ENCODE measurements around the gene ANKRD39. TPM values are rescaled to one million over a fixed set of nuclear protein-coding genes. Genes with fewer than 3 reads are reported as not detected.

The ANKRD39 gene
- total and polyA plus RNA-seq, 2 of the 8 experiments (the other 6 are each of a cell fraction or from before 2014, with no cell fraction given): 18.5 to 21.3 TPM

GRCh38 chr2:96869281-96869821 lies 11.5 kb upstream of the ANKRD39 start:
- Histone ChIP-seq H3K56ac (replicated peaks; ENCODE audit: insufficient read length, low read depth, low read length) (no peak overlapping the region), H2BK120ac (replicated peaks; ENCODE audit: low read depth, low read length) (no peak overlapping the region), H3K36me3 (ENCODE audit: control insufficient read depth in 2 of 4, insufficient read depth in 4 of 4, low read length in 3 of 4) (peaks cover 20 to 32% (median 24%) of the 10 kb centered on the region in 4 experiments), H2BK15ac (ENCODE audit: low read length) (no peak overlapping the region), H3K4me1 (replicated peaks in 1 of 4; ENCODE audit: control insufficient read depth in 3 of 4, insufficient read depth in 4 of 4, low read length in 3 of 4) (peaks cover 11 to 33% (median 20%) of the 10 kb centered on the region in 4 experiments), H2BK5ac (ENCODE audit: low read depth, low read length) (peak overlapping the region; percentile 85; the same call in 1 of the 2 replicates), H4K5ac (ENCODE audit: insufficient read length, low read depth, low read length) (peak overlapping the region; percentile 80), H3K4me3 (ENCODE audit: extremely low read depth in 1 of 4, insufficient read depth in 2 of 4, low read depth in 3 of 4, low read length in 4 of 4) (peak overlapping the region; percentile 76 to 86 (median 80)), H3K23me2 (ENCODE audit: low read depth, low read length) (peaks cover 14% of the 10 kb centered on the region), H3K79me1 (ENCODE audit: low read depth, low read length) (peaks cover 15% of the 10 kb centered on the region), H2AK5ac (ENCODE audit: low read depth, low read length) (no peak overlapping the region), H4K8ac (ENCODE audit: extremely low read depth, insufficient read depth, low read length) (peak overlapping the region; percentile 97; the same call in 1 of the 2 replicates), H2BK12ac (ENCODE audit: low read depth, low read length) (no peak overlapping the region), H3K27me3 (replicated peaks in 1 of 4; ENCODE audit: control insufficient read depth in 3 of 4, extremely low read depth in 1 of 4, insufficient read depth in 3 of 4, low read length in 3 of 4) (peaks cover 0 to 3% (median 0%) of the 10 kb centered on the region in 4 experiments; a peak in 2 of 7 replicates), H3K18ac (ENCODE audit: extremely low read depth, low read length) (peak overlapping the region; percentile 90), H3K27ac (ENCODE audit: low read depth, low read length) (peak overlapping the region; percentile 91; the same call in 1 of the 2 replicates), H3K4me2 (ENCODE audit: insufficient read depth in 1 of 2, low read depth in 2 of 2, low read length in 2 of 2) (peak overlapping the region; percentile 91 to 94), H2AFZ (ENCODE audit: low read length) (no peak overlapping the region), H3K4ac (replicated peaks; ENCODE audit: insufficient read length, low read depth, low read length) (no peak overlapping the region), H3K14ac (ENCODE audit: insufficient read length) (no peak overlapping the region), H3K9me3 (ENCODE audit: insufficient read depth in 2 of 2, low read depth in 1 of 2, low read length in 1 of 2) (no peaks in the 10 kb centered on the region), H4K91ac (replicated peaks; ENCODE audit: insufficient read length, low read length) (peak overlapping the region; percentile 80), H3K9ac (replicated peaks in 1 of 4; ENCODE audit: extremely low read depth in 1 of 4, low read depth in 3 of 4, low read length in 3 of 4) (peak overlapping the region; percentile 58 to 89 (median 84)), H3K23ac (ENCODE audit: insufficient read length) (no peak overlapping the region), H2BK20ac (ENCODE audit: low read length) (no peak overlapping the region), H4K20me1 (replicated peaks in 1 of 2; ENCODE audit: control insufficient read depth in 1 of 2, insufficient read depth in 2 of 2, low read length in 2 of 2) (peaks cover 5 to 16% of the 10 kb centered on the region in 2 experiments), H3K79me2 (ENCODE audit: control insufficient read depth in 1 of 2, insufficient read depth in 2 of 2, low read length in 2 of 2) (peaks cover 4 to 36% of the 10 kb centered on the region in 2 experiments)
- CTCF ChIA-PET (ENCODE audit: partially characterized antibody): interaction anchor here (0.9 to 6.1 kb wide), 9 partner anchors 9 to 82 kb away, joined by 3 to 47 read pairs (median 5); partner anchors contain the start of gene ANKRD39
- POLR2A ChIA-PET (ENCODE audit: partially characterized antibody): interaction anchor here (0.7 to 4.2 kb wide), 21 partner anchors 8 to 116 kb away, joined by 3 to 49 read pairs (median 5); partner anchors contain the start of gene ANKRD39
- FAIRE-seq (no peak), DNase-seq (ENCODE audit: low read depth in 1 of 2, low spot score in 2 of 2) (peak in 1 of 2 experiments; percentile 71)
- no CpG with 5 or more reads among the region's 64 CpGs for WGBS, 2 experiments (ENCODE audit: extremely low coverage in 1 of 2, insufficient coverage in 1 of 2, insufficient read length in 1 of 2, insufficient replicate concordance in 2 of 2, low coverage in 1 of 2, low lambda C conversion rate in 2 of 2, missing lambda C conversion rate in 1 of 2)

All from H1 (cell line).